ENCODE data around the gene TMEM42. TPM values are rescaled to one million over a fixed set of nuclear protein-coding genes. Genes with fewer than 3 reads are reported as not detected.
"Not testable (repeated sequence)": the region's sequence is repeated elsewhere in the genome, so short reads cannot be mapped to it uniquely, and the experiment has no call there.

The TMEM42 gene
- total RNA-seq (2014; rRNA removed; shearing (Covaris generic)): 4.4 and 5.4 TPM in 2 replicates
- polyA plus RNA-seq (2015; cell fraction: cytosol; rRNA removed): 7.6 and 12.9 TPM in 2 replicates
- 10.5 and 14.1 TPM in 2 replicates for polyA plus RNA-seq (2015; cell fraction: nucleus; rRNA removed)

DNA sequence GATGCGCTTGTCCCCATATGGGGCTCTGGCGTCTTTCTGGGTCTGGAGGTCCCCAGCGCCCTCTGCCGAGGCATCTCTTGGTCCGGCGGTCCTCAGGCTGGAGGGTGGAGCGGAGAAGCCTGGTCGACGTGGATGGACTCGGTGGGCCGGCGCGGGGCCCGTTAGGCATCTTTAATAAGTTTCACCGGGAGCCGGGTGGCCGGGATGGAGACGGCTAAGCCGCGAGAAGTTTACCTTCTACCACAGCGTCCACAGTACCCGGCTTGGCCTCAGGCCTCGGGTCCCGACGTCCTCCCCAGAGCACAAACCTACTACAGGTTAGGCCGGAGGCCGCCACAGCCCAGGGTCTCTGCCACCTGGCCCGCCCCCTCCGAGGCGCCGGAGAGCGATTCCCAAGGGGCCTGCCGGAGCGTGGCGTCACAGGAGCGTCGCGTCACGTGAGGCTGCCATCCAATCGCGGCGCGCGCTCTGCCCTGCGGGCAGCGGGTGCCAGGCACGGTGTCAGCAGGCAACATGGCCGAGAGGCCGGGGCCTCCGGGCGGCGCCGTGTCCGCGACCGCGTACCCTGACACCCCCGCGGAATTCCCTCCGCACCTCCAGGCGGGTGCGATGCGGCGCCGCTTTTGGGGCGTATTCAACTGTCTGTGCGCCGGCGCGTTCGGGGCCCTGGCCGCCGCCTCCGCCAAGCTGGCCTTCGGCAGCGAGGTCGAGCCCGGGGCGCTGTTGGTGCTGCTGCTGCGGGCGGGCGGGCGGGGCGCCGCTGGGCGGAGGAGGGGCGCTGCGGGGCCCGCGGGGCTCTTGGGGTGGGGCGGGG lies at the start of gene TMEM42:
Gene TMEM42 (plus strand): TSS at position 501 of the 814 bp plus-strand sequence. CDS start 13 bp downstream, at position 514.
- peak; percentile 47 for DNase-seq (ENCODE audit: low read depth)

GRCh38 chr3:44814751-44815150 lies 47.0 kb upstream of the TMEM42 start:
- DNase-seq (ENCODE audit: low read depth): no peak

GRCh38 chr3:44816334-44816733 lies 45.4 kb upstream of the TMEM42 start:
- DNase-seq (ENCODE audit: low read depth): not testable (repeated sequence)

DNA sequence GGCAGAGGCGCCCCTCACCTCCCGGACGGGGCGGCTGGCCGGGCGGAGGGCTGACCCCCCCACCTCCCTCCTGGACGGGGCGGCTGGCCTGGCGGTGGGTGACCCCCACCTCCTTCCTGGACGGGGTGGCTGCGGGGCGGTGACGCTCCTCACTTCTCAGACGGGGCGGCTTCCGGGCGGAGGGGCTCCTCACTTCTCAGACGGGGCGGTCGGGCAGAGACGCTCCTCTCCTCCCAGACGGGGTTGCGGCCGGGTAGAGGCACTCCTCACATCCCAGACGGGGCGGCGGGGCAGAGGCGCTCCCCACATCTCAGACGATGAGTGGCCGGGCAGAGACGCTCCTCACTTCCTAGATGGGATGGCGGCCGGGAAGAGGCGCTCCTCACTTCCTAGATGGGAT lies 40.5 kb upstream of the TMEM42 start:
- not testable (repeated sequence) for DNase-seq (ENCODE audit: low read depth)

GRCh38 chr3:44825264-44825925 lies 36.3 kb upstream of the TMEM42 start:
- no peak for DNase-seq (ENCODE audit: low read depth)

GRCh38 chr3:44827196-44827595 lies 34.5 kb upstream of the TMEM42 start:
- DNase-seq (ENCODE audit: low read depth): no peak

DNA sequence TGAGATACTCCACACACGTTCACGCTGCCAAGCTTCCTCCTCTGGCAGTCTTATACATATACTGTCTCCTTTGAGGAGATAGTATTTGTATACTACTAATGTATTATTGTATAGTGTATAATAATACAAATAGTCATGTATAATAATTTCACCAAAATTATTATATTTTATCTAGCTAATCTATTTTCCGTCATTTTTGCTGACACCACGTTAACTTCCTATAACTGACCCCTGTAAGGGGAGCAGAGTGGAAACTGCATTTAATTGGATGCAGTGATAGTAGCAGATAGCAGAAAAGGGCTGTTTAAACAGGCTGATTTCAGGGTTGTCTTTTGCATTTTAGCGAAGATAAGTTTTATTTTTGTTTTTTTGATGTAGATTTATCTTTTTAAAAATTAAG lies 30.5 kb upstream of the TMEM42 start:
- DNase-seq (ENCODE audit: low read depth): no peak

GRCh38 chr3:44832032-44832431 lies 29.7 kb upstream of the TMEM42 start:
- no peak for DNase-seq (ENCODE audit: low read depth)

DNA sequence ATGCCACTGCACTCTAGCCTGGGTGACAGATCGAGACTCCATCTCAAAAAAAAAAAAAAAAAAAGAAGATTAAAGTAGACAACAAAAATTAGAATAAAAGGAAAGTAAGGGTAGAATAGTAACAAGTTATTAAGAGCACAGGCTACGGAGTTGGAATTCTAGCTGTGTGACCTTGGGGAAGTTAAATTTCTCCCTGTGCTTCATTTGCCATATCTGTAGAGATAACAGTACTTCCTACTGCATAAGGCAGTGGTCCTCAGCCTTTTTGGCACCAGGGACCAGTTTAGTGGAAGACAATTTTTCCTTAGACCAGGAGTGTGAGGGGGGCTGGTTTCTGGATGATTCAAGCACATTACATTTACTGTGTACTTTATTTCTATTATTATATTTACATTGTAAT lies 28.7 kb upstream of the TMEM42 start:
- no peak for DNase-seq (ENCODE audit: low read depth)

- DNase-seq (ENCODE audit: low read depth): no peak
Measured at GRCh38 chr3:44833394-44833793, 28.3 kb upstream of the TMEM42 start.

DNA sequence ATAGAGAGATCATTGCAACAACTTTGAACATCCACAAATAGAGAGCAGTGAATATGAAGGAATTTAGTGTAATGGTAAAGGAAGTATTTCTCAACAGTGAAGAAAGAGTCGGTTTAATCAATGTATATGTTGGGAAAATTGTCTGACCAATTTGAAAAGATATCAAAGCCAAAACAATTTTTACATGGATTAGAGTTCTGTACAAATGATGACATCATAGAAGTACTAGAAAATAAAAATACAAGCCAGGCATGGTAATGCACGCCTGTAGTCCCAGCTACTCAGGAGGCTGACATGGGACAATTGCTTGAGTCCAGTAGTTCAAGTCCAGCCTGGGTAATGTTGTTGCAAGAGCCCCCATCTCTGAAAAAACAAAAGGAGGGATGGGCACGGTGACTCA lies 26.0 kb upstream of the TMEM42 start:
- no peak for DNase-seq (ENCODE audit: low read depth)

DNA sequence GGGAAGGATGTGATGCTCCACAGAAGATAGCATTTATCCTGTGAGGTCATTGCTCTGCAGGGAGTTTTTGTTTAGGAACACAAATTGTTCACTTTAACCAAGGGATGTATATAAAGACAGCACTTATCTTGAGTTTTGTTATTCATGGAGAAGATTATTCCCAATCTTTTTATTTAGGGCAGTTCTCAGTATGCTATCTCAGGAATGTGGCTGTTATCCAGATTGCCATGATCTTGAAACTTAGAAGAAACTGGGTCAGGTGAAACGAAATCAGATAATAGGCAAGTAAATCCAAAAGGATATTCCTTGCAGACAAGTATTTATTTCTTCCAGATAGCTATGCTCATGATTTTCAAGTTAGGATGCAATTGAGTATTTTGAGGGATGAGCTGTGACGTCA lies 19.3 kb upstream of the TMEM42 start:
- DNase-seq (ENCODE audit: low read depth): no peak

DNA sequence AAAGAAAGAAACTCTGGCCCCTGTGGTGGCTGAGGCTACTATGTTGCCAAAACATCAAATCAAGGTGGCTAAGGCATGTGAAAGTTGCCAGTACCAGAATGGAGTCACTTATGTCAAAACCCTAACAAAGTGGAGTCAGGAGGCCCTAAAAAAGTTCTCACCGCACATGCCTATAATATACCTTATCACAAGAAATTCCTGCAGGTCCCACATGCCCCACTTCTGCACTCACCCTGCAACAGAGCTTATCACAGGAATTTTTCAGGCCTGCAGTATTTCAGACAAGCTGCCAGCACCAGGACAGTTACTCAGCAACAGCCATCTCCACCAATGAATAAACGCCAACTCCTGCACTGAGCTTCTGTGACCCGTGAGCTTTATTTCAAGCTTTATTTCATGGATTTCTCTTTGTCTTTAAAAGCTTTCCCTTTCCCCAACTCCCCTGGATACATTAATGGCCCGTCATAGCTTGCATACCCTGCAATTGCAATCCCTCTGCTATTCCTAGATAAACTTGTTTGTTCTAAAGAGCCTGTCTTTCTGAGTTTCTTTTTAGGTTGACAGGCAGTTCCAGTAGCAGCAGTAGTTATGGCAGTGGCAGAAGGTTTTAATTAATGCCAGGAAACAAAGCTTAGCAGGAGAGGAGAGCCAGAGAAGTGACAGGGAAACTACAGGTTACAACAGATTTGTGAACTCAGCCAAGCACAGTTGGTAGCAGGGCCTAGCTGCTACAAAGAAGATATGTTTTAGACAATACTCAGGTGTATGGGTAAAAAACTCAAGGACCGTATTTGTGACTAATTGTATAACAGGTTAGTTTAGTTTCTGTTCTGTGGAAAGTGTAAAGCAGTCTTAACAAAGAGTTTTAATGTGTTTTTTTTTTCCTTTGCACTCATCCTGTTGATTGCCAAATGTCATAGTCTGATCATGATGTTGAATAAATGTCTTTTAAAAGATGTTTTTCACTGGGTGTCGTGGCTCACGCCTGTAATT lies 15.9 kb upstream of the TMEM42 start:
- no peak for DNase-seq (ENCODE audit: low read depth)

- no peak for DNase-seq (ENCODE audit: low read depth)
Measured at GRCh38 chr3:44848634-44849033, 13.1 kb upstream of the TMEM42 start.

DNA sequence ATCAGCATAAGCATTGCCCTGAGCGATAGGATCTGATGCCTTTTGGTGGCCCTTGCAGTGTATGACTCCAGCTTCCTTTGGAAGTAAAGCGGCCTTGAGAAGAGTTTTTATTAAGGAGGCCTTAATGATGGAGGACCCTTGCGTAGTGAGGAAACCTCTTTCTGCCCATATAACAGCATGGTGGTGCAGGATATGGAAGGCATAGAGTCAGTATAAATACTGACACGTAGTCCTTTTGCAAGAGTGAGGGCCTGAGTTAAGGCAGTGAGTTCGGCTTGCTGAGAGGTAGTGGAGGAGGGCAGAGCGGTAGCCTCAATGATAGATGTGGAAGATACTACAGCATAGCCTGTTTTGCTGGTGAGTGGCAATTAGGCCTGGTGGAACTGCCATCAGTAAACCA lies 5.0 kb upstream of the TMEM42 start:
- DNase-seq (ENCODE audit: low read depth): not testable (repeated sequence)

DNA sequence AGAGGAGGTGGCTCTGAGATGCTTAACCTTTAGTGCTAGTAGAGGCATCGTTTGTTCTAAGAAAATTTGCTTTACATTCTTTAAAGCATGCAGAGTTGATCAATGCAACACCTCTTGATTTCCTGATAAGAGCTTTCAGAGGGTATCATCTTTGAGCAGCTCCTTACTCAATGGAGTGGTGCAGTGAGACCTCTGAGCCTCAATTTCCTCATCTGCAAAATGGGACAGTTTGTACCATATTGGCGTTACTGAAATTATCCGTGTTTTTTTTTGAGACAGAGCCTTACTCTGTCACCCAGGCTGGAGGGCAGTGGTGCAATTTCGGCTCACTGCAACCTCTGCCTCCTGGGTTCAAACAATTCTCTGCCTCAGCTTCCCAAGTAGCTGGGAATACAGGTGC lies 1.6 kb upstream of the TMEM42 start:
- no peak for DNase-seq (ENCODE audit: low read depth)

GRCh38 chr3:44862226-44862637 lies 520 bp downstream of the TMEM42 start:
- no peak for DNase-seq (ENCODE audit: low read depth)

DNA sequence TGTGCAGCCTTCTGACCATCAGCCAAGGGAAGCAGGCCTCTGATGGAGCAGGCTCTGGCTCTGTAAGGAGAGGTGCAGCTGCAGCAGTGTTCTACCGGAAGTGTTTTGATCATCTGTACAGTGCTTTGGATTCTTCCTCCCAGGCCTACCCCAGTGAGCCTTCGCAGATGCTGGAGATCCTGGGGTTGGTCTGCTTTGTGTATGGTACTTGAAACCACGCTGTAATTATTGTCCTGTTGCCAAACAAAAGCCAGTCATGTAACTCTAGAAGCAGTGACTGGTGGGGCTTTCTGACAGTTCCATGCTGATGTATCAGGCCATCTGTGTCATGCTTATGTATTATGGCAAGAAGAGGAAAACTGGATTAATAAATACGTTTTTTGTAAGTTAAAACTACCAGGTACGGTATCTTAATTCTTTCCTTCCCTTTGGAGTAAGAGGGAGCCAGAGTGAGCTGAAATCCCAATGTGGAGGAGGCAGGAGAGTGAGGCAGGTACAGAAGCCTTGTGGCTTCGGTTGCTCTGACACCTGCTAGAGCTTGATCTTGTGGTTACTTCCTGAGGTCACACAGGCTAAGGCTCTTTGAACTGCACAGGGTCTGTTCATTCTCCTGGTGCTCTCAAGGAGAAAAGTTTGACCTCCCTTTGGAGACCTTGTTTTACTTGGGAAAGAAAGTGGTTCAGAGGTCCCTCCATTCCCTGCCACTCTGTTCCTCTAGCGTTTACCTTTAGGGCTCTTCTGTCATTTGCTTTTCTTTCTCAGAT lies 3.7 kb downstream of the TMEM42 start:
- no peak for DNase-seq (ENCODE audit: low read depth)

GRCh38 chr3:44867421-44868111 lies 5.9 kb downstream of the TMEM42 start:
- DNase-seq (ENCODE audit: low read depth): no peak
